GM12878 (cell line): ENCODE measurements around the gene PPP3CB.

ENCODE experiments used
- BCL11A ChIP-seq: IDR thresholded peaks from 2 replicates; pipeline ENCODE4 v1.6.1; 2011; ENCODE audit warnings: low read depth, low read length
- CREB1 ChIP-seq: IDR thresholded peaks from 2 replicates; pipeline ENCODE4 v1.6.1; 2012; ENCODE audit warnings: low read depth, mild to moderate bottlenecking, inconsistent platforms
- CTCF ChIP-seq, 3 experiments: IDR thresholded peaks in 2 of 3; conservative IDR thresholded peaks in 1 of 3; 2 replicates each; pipeline ENCODE4 v1.5.1; 2011; ENCODE audit warnings: low read depth in 3 of 3, low read length in 3 of 3, mild to moderate bottlenecking in 3 of 3, control low read depth in 2 of 3, moderate library complexity in 2 of 3, inconsistent platforms in 1 of 3, mixed read lengths in 1 of 3; ENCODE audit not compliant: control insufficient read depth in 2 of 3, insufficient read depth in 1 of 3; ENCODE audit errors: extremely low read depth in 1 of 3
- GABPA ChIP-seq: IDR thresholded peaks from 2 replicates; pipeline ENCODE4 v1.6.1; 2014; ENCODE audit warnings: antibody characterized with exemption, low read depth, mild to moderate bottlenecking, inconsistent platforms
- NRF1 ChIP-seq: conservative IDR thresholded peaks from 2 replicates; pipeline ENCODE4 v1.6.1; 2011; ENCODE audit warnings: mild to moderate bottlenecking, low read depth, low read length, improper control_type of control experiment
- POLR2A ChIP-seq: IDR thresholded peaks from 2 replicates; pipeline ENCODE4 v1.6.1; 2011; ENCODE audit warnings: low read depth, mild to moderate bottlenecking, low read length
- RAD51 ChIP-seq: fragments of 450-650 bp; IDR thresholded peaks from 2 replicates; pipeline ENCODE4 v1.6.1; 2016; ENCODE audit warnings: moderate library complexity, mild to moderate bottlenecking, inconsistent platforms
- TAF1 ChIP-seq: IDR thresholded peaks from 2 replicates; pipeline ENCODE4 v1.6.1; 2011; ENCODE audit warnings: mild to moderate bottlenecking, low read depth, low read length, borderline replicate concordance
- TARDBP ChIP-seq: IDR thresholded peaks from 2 replicates; pipeline ENCODE4 v1.6.1; 2016; ENCODE audit warnings: borderline replicate concordance
- ZBTB40 ChIP-seq: fragments of 450-650 bp; IDR thresholded peaks from 2 replicates; pipeline ENCODE4 v1.6.1; 2016; ENCODE audit warnings: mild to moderate bottlenecking, moderate library complexity, borderline replicate concordance

GRCh38 chr10:73406846-73407245 lies 89.0 kb downstream of the PPP3CB start:
- TF ChIP-seq POLR2A (no peak), NRF1 (no peak), GABPA (no peak), TAF1 (no peak), ZBTB40 (no peak), RAD51 (no peak), TARDBP (no peak), CTCF (IDR thresholded peaks at IDR 0.05 in 2 of 3, conservative IDR thresholded peaks at IDR 0.05 in 1 of 3; ENCODE audit: control insufficient read depth in 2 of 3, extremely low read depth in 1 of 3, insufficient read depth in 1 of 3, low read depth in 3 of 3, low read length in 3 of 3) (no peak), CREB1 (no peak), BCL11A (no peak)
